Brain microvascular endothelial cell (primary cell): Measurements from ENCODE around the gene TOB2.

Experiments
- DNase-seq: peaks from one replicate; pipeline ENCODE4 v3.0.0-alpha.2; 2020
- H3K27ac ChIP-seq: fragments of 250-450 bp; sonication (Bioruptor Pico); 2 replicates; pipeline ENCODE4 v1.5.1; 2020; ENCODE audit warnings: mild to moderate bottlenecking, moderate library complexity
- H3K27me3 ChIP-seq: fragments of 250-450 bp; sonication (Bioruptor Pico); replicated peaks from 2 replicates; pipeline ENCODE4 v1.5.1; 2020; ENCODE audit warnings: mild to moderate bottlenecking
- H3K36me3 ChIP-seq: fragments of 250-450 bp; sonication (Bioruptor Pico); replicated peaks from 2 replicates; pipeline ENCODE4 v1.5.1; 2020; ENCODE audit warnings: mild to moderate bottlenecking
- H3K4me3 ChIP-seq: 2 replicates; pipeline ENCODE4 v1.5.1; 2011; ENCODE audit warnings: low read depth, mild to moderate bottlenecking, control low read depth, low read length, moderate library complexity
- in situ Hi-C: cut with HindIII; loops from 2 replicates; pipeline ENCODE4 v1.10.0; 2017; ENCODE audit warnings: low sequenced_read_pairs, low pct_ligation_motif_present
- TF ChIP-seq, protein P1 (sequence below): IDR thresholded peaks from 2 replicates; pipeline ENCODE4 v1.5.1; 2011; ENCODE audit warnings: low read depth, mild to moderate bottlenecking, moderate library complexity, low read length, control low read depth, inconsistent platforms; ENCODE audit errors: missing control alignments

TOB2 gene

GRCh38 chr22:41411021-41411851 lies 35.4 kb downstream of the TOB2 start:
- H3K27ac ChIP-seq: no peak overlapping the region
- no peaks in the 10 kb centered on the region for H3K27me3 ChIP-seq
- in situ Hi-C loops: no loop called here
- H3K4me3 ChIP-seq: no peak overlapping the region
- TF ChIP-seq, protein P1, sequence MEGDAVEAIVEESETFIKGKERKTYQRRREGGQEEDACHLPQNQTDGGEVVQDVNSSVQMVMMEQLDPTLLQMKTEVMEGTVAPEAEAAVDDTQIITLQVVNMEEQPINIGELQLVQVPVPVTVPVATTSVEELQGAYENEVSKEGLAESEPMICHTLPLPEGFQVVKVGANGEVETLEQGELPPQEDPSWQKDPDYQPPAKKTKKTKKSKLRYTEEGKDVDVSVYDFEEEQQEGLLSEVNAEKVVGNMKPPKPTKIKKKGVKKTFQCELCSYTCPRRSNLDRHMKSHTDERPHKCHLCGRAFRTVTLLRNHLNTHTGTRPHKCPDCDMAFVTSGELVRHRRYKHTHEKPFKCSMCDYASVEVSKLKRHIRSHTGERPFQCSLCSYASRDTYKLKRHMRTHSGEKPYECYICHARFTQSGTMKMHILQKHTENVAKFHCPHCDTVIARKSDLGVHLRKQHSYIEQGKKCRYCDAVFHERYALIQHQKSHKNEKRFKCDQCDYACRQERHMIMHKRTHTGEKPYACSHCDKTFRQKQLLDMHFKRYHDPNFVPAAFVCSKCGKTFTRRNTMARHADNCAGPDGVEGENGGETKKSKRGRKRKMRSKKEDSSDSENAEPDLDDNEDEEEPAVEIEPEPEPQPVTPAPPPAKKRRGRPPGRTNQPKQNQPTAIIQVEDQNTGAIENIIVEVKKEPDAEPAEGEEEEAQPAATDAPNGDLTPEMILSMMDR: no peak
- no peak for DNase-seq
- H3K36me3 ChIP-seq: no peaks in the 10 kb centered on the region

DNA sequence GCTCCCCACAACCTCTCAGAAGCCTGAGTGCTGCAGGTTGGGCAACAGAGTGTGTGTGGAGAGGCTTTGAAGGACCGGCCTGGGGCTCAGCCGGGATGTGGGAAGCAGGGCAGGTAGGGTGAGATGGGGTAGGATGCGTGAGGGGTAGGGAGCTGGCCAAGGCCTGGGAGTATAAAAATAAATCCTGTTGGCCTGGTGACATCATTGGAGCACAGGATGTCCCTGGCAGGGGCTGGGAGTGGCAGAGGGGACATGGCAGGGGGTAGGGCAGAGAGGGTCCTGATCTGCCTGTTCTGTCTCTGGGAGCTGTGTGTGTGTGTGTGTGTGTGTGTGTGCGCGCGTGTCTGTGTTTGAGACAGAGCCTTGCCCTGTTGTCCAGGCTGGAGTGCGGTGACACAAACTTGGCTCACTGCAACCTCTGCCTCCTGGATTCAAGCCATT lies 36.3 kb downstream of the TOB2 start:
- no peak overlapping the region for H3K27ac ChIP-seq
- in situ Hi-C loops: no loop called here

DNA sequence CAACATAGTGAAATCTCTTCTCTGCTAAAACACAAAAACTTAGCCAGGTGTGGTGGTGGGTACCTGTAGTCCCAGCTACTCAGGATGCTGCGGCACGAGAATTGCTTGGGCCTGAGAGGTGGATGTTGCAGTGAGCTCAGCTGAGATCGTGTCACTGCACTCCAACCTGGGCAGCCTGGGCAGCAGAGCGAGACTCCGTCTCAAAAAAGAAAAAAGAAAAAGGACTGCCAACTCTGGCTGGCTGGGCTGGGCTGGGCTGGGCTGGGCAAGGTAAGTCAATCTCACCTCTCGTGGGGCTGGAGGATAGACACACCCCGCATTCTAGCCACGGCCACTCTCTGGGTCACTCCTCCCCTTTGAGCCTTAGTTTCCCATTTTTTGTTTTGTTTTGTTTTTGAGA lies 37.9 kb downstream of the TOB2 start:
- no peaks in the 10 kb centered on the region for H3K36me3 ChIP-seq
- H3K4me3 ChIP-seq: no peak overlapping the region
- H3K27ac ChIP-seq: no peak overlapping the region
- TF ChIP-seq, protein P1: no peak
- DNase-seq: no peak
- H3K27me3 ChIP-seq: no peaks in the 10 kb centered on the region
- in situ Hi-C loops: no loop called here

More for the DNA sequence above, 36.3 kb downstream of the TOB2 start:
- TF ChIP-seq, protein P1: no peak
- H3K27me3 ChIP-seq: no peaks in the 10 kb centered on the region
- H3K36me3 ChIP-seq: no peaks in the 10 kb centered on the region
- H3K4me3 ChIP-seq: no peak overlapping the region
- DNase-seq: no peak

DNA sequence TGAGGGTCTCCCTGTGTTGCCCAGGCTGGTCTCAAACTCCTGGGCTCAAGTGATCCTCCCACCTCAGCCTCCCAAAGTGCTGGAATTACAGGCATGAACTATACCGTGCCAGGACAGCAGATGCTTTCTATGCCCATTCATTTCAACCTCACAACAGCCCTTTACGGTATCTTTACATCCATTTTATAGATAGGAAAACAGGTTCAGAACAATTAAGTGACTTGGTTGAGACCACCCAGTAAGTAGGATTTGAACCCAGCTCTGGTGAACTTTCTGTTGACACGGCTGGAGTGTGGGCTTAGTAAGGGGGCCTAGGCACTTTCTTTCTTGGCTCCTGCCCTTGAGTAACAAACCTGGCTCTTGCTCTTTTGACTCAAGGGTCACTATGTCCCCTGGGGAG lies 39.2 kb downstream of the TOB2 start:
- in situ Hi-C loops: no loop called here
- no peak overlapping the region for H3K4me3 ChIP-seq
- H3K27ac ChIP-seq: no peak overlapping the region
- no peak for DNase-seq
- TF ChIP-seq, protein P1: no peak
- H3K27me3 ChIP-seq: no peaks in the 10 kb centered on the region
- no peaks in the 10 kb centered on the region for H3K36me3 ChIP-seq

- no peak overlapping the region for H3K27ac ChIP-seq
Measured at GRCh38 chr22:41406410-41406809, 40.2 kb downstream of the TOB2 start.

More at GRCh38 chr22:41406410-41406809, 40.2 kb downstream of the TOB2 start:
- in situ Hi-C loops: no loop called here
- Histone ChIP-seq H3K27me3 (no peaks in the 10 kb centered on the region), H3K36me3 (no peaks in the 10 kb centered on the region), H3K4me3 (no peak overlapping the region)
- TF ChIP-seq, protein P1: no peak
- no peak for DNase-seq
